OCI-M1 (cell line): ENCODE results near the gene GJB3.
"Not testable (repeated sequence)": the region's sequence is repeated elsewhere in the genome, so short reads cannot be mapped to it uniquely, and the experiment has no call there.

Source experiments
- DNase-seq: peaks from one replicate; lab custom pipeline; 2025; lab: John Stamatoyannopoulos, UW

GJB3 gene

DNA sequence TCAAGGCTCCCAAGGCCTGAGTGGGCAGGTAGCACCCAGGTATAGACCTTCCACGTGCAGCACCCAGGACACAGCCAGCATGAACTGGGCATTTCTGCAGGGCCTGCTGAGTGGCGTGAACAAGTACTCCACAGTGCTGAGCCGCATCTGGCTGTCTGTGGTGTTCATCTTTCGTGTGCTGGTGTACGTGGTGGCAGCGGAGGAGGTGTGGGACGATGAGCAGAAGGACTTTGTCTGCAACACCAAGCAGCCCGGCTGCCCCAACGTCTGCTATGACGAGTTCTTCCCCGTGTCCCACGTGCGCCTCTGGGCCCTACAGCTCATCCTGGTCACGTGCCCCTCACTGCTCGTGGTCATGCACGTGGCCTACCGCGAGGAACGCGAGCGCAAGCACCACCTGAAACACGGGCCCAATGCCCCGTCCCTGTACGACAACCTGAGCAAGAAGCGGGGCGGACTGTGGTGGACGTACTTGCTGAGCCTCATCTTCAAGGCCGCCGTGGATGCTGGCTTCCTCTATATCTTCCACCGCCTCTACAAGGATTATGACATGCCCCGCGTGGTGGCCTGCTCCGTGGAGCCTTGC, 19.7 kb upstream of the GJB3 start:
- DNase-seq = no peak

DNA sequence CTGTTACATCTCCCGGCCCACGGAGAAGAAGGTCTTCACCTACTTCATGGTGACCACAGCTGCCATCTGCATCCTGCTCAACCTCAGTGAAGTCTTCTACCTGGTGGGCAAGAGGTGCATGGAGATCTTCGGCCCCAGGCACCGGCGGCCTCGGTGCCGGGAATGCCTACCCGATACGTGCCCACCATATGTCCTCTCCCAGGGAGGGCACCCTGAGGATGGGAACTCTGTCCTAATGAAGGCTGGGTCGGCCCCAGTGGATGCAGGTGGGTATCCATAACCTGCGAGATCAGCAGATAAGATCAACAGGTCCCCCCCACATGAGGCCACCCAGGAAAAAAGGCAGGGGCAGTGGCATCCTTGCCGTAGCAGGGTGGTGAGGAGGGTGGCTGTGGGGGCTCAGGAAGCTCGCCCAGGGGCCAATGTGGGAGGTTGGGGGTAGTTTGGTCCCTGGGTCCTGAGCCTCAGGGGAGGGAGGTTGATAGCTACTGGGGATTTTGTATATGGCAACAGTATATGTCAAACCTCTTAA, 19.2 kb upstream of the GJB3 start:
- no peak for DNase-seq

DNA sequence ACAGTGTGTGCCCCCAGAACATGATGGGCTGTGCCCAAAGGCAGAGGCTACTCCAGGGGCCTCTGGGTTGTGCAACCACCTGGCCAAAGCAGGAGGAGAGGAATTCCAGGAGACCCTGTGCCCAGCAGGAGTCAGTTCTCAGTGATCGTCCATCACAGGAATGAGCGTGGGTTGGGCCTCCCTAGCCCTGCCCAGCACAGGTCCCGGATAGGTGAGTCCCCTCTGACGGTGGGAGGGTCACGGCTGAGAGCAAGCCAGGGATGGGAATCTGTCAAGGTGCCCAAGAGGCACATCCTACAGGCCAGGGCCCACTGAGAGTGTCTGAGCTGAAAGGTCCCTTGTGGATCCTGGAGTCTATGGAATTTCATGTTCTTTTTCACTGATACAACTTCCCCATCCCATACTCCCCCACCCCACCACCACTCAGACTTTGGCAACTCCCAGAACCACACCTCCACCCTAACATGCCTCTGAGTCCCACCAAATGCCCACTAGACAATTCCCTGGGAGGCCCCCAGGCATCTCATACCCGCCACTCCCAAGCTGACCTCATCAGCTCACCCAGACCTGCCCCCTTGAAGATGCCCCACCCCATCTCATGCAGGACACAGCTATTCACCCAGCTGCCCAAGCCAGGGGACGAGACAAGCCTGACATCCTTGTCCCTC, 18.4 kb upstream of the GJB3 start:
- no peak for DNase-seq

DNA sequence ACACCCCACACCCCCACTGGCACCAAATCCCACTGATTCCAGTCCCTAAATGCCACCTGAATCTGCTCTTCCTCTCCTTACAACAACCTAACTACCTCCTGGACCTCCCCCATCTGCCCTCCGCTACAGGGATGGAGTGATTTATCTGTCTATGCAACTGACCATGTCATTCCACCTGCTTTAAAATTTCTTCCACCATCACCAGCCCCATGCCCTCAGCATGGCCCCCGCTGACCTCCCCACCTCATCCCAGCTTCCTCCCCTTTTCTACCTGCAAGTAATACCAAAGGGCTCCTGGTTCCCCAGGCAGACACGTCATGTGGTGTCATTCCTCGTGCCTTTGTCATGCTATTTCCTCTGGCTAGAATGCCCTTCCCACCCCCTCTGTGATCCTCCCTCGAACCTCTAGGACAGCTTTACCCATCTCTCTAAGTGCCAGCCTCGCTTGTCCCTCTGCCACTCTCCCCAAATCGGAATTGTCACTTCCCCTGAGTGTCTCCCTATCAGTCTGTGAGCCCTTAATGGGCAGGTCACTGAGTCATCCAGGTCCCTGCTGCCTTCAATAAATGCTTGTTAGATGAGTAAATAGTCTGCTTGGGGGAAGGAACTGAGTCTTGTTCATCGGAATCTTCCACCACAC, 17.8 kb upstream of the GJB3 start:
- no peak for DNase-seq

DNA sequence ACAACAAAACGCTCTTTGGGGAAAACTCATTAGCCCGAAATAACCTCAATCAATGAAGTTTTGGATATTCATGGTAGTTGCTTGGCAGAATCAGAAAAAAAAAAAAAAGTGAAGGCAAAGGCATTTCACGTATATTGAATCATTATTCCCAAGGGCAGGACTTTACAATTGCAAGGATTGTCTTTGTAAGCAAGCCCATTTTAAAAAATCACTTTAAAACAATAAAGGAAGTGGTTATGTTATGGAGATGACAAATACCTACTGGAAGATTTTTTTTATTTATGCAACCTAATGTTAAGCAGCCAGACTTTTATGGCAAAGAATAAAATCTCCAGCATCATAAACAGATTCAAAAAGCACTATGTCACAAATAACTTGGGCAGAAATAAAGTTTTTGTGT, 12.2 kb upstream of the GJB3 start:
- DNase-seq = no peak

DNA sequence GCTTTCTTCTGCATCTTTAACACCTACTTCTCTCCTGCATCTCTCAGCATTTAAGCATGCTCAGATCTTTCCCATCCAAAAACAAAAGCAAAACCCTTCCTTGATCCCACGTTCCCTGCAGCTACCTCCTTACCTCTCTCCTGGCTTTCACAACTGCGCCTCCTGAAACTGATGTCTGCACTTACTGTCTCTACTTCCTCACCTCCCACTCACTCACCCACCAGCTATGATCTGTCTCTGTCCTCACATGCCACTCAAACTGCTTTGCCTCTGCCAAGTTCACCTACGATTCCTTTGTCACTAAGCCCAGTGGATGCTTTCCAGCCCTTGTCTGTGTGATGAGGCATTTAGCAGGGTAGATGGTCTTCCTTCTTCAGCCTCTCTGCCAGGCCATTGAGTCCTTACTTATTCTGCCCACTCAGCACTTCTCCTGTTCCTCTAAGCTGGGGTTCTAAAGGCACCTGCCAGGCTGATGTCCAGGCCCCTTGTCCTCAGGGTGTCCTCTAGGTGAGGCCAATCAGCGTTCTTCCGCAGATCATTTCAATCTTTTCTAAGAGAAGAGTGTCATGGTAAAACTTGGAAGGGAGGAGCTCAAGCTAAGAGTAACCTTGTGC, 10.0 kb upstream of the GJB3 start:
- DNase-seq = no peak

DNA sequence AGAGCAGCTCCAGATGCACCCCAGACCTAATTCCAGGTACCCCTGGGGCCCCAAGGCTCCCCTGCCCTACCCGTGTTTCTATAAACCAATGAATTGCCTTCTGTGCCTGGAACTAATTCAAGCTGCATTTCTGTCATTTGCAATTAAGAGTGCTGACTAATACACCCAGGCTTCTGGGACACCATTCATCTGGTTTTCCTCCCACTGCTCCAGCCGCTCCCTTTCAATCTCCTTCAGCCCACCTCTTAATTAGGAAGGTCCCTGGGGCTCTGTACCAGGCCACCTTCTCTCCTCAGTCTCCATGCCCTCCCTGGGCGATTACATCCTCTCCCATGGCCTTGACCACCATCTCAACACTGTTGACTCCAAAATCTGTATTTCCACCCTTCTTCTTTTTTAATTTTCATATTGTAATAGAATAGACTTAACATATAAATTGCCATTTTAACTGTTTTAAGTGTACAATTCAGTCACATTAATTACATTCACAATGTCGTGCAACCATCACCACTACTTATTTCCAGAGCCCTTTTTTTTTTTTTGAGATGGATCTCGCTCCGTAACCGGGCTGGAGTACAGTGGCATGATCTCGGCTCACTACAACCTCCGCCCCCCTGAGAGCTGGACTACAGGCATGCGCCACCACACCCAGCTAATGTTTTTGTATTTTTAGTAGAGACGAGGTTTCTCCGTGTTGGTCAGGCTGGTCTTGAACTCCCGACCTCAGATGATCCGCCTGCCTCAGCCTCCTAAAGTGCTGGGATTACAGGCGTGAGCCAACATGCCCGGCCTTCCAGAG, 9.2 kb upstream of the GJB3 start:
- no peak for DNase-seq

DNA sequence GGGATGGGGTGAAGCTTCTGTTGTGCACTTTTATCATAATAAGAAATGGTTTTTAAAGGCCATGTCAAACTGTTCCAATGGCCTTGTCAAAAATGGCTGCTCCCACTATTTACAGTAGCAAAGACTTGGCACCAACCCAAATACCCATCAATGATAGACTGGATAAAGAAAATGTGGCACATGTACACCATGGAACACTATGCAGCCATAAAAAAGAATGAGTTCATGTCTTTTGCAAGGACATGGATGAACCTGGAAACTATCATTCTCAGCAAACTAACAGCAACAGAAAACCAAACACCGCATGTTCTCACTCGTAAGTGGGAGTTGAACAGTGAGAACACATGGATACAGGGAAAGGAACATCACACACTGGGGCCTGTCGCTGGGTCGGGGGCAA, 7.9 kb upstream of the GJB3 start:
- DNase-seq = not testable (repeated sequence)

DNA sequence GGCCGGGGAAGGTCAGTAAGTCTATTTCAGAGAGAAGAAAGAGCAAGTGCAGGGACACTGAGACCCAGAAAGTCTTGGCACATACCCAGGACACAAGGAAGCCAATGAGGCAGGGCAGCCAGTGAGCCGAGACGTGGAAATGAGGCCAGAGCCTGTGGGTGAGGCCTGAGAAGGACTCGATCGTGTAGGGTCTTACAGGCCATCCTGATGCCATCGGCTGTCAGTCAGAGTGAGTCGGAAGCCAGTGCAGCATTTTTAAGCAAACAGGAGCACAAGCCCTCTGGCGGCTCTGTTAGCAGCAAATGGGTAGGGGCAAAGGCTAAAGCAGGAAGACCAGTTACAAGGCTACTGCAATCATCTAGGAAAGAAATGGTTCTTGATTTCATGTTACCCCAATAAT, 6.1 kb upstream of the GJB3 start:
- DNase-seq = no peak

DNA sequence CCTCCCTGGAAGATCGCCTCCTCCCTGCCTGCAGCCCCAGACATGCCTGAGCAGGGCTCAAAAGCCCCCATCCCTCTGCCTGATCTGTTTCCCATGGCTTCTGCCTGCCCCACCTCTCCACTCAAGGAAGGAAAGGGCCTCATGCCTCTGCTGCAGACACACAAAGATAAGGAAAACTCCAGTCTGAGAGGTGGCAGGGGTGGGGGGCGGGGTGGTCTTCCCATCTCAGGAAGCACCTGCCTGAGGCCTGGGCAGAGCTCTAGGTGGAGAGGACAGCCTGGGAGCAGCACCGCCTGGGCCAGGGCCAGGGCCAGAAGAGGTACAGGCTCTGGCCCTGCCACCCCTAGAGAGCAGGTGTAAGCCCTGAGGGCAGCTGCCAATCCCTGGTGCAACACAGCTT, 4.1 kb upstream of the GJB3 start:
- no peak for DNase-seq

DNA sequence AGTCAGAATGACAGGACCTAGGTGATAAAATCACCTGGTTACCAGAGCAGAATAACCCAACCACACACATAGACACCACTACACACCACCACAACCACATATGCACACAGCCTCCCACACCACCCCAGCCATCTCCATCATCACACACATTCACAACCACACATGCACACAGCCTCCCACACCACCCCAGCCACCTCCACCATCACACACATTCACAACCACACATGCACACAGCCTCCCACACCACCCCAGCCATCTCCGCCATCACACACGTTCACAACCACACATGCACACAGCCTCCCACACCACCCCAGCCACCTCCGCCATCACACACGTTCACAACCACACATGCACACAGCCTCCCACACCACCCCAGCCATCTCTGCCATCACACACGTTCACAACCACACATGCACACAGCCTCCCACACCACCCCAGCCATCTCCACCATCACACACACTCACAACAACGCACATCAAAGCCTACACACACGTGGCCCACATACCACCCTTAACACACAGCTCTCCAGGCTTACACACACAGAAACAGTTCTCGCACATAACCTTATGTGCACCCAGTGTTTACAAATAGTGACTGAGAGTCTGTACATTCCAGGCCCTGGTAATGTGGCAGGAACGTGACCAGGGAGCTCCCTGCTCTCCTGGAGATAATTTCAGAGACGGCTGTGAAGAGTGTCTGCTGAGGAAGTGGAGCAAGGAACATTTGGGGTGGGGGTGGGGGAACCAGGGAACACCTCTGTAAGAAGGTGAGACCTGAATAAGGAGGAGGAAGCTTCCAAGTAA, 3.3 kb upstream of the GJB3 start:
- DNase-seq = no peak

DNA sequence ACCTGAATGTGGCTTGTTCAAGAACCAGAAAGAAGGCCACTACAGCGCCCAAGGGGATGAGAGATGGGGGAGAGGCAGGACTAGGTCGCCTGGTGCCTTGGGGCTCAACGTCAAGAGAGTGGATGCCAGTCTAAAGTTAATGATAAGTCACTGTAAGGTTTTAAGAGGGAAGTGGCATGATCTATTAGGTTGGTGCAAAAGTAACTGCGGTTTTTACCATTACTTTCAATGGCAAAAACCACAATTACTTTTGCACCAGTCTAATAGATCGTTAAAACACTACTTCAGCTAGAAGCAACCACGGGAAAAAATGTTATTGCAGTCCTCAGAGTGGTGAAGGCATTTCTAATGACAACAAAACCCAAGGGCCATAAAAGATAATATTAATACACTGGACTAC, 2.6 kb upstream of the GJB3 start:
- no peak for DNase-seq

DNA sequence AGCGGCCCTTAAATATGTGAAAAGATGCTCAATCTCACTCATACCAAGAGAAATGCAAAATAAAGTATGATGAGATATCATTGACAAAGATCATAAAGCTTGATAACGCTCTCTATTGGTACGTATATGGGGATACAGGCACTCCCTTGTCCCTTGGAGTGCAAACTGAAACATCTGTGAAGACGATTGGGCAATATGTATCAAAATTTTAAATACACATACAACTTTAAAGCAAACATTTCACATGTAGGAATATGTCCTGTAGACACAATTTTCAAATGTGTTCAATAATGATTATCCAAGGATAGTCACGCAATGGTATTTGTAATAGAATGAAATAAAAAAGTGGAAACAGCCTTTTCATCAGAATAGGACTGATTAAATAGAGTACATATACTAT, 2.0 kb upstream of the GJB3 start:
- no peak for DNase-seq

DNA sequence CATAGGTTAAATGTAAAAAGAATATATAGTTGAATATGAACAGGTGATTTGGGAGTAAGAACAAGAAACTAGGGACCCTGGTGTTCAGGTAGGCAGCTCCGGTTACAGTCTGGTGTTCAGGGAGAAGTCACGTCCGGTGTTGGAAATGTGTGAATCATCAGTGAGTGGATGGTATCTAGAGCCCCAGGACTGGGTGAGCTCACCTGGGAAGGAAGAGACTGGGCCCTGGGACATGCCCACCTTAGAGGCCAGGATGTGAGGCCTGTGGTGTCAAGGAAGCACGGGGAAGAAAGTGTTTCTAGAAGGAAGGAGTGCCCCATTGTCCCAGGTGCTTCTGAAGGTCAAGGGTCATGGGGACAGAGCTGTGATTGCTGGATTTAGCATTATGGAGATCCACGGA, 1.5 kb upstream of the GJB3 start:
- DNase-seq = no peak

DNA sequence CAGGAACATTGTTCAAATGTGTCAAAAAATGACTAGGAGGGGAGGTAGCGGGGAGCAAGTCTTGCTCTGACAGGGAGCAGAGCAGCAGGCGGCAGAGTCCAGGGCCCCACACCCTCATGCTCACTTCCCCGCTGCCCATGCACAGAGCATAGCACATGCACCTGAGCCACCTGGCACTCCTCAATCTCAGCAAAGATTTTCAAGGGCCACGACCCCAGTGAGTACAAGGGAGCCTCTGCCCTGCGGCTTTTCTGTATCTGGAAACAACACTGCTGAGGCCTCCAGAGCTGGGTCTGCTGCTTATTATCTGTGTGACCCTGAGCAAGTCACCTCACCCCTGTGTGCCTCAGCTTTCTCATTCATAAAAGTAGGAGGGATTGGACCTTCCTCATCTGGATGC, 1.1 kb upstream of the GJB3 start:
- DNase-seq = no peak

DNA sequence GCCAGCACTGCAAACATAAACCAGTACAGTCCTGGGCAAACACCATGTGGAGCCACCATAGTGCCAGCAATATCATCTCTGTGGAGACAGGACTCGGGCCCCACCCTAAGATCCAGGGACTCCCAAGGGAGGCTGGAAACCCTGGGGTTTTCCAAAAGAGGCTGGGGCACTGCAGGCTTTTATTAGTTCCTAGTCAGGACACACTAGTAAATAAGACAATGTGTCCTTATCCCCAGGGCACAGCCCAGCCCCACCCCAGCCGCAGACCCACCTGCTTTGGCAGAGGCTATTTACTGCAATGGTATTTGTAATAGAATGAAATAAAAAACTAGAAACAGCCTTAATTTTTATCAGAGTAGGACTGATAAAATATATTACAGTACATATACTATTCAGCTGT, 486 bp upstream of the GJB3 start:
- no peak for DNase-seq

DNA sequence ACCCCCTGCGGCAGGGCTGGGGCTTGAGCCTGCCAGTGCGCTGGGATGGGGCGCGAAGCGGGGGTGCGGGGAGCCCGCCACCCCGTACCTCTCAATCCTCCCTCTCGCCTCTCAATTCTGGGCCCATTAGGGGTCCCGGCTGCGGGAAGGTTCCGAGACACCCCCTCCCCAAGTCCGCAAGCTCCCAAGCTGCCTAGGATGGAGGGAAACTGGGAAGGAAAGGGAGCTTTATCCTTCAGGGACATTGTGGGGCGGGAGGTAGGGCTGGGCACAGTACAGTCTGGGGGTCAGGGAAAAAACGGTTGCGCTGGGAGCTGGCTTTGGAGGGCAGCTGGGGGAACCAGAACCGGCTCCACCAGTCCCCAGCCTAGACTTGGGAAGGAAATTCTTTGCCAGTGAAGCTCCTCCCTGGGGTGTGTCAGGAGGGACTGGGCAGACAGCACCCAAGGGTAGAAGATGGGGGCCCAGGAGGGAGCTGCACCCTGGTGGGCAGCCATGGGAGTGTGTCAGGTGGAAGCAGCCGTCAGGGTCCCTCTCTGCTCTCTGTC, 904 bp downstream of the GJB3 start:
- DNase-seq = no peak

DNA sequence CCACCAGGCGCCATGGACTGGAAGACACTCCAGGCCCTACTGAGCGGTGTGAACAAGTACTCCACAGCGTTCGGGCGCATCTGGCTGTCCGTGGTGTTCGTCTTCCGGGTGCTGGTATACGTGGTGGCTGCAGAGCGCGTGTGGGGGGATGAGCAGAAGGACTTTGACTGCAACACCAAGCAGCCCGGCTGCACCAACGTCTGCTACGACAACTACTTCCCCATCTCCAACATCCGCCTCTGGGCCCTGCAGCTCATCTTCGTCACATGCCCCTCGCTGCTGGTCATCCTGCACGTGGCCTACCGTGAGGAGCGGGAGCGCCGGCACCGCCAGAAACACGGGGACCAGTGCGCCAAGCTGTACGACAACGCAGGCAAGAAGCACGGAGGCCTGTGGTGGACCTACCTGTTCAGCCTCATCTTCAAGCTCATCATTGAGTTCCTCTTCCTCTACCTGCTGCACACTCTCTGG, 3.8 kb downstream of the GJB3 start:
- no peak for DNase-seq

DNA sequence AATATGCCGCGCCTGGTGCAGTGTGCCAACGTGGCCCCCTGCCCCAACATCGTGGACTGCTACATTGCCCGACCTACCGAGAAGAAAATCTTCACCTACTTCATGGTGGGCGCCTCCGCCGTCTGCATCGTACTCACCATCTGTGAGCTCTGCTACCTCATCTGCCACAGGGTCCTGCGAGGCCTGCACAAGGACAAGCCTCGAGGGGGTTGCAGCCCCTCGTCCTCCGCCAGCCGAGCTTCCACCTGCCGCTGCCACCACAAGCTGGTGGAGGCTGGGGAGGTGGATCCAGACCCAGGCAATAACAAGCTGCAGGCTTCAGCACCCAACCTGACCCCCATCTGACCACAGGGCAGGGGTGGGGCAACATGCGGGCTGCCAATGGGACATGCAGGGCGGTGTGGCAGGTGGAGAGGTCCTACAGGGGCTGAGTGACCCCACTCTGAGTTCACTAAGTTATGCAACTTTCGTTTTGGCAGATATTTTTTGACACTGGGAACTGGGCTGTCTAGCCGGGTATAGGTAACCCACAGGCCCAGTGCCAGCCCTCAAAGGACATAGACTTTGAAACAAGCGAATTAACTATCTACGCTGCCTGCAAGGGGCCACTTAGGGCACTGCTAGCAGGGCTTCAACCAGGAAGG, 4.3 kb downstream of the GJB3 start:
- DNase-seq = no peak

DNA sequence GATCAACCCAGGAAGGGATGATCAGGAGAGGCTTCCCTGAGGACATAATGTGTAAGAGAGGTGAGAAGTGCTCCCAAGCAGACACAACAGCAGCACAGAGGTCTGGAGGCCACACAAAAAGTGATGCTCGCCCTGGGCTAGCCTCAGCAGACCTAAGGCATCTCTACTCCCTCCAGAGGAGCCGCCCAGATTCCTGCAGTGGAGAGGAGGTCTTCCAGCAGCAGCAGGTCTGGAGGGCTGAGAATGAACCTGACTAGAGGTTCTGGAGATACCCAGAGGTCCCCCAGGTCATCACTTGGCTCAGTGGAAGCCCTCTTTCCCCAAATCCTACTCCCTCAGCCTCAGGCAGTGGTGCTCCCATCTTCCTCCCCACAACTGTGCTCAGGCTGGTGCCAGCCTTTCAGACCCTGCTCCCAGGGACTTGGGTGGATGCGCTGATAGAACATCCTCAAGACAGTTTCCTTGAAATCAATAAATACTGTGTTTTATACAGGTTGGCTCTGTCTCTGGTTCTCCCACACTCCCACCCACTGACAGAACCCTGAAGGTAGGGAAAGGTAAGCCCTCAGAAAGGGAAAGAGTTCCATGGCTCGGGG, 5.0 kb downstream of the GJB3 start:
- no peak for DNase-seq
